HUDEP-2 (cell line): ENCODE data around the gene KRTAP16-1.
"Not testable (repeated sequence)": the region's sequence is repeated elsewhere in the genome, so short reads cannot be mapped to it uniquely, and the experiment has no call there.

ENCODE experiments used
- DNase-seq, 76 experiments: peaks; one replicate each; lab custom pipeline; 2025; ENCODE audit not compliant: unreplicated experiment in 76 of 76; lab: John Stamatoyannopoulos, UW

KRTAP16-1 gene

GRCh38 chr17:41308918-41309359 lies at the start of gene KRTAP16-1:
KRTAP16-1 (minus strand) TSS chr17:41309309; CDS start chr17:41309253, 56 bp downstream.
- no peak for DNase-seq

- DNase-seq = no peak
Measured at GRCh38 chr17:41354536-41354935, 45.4 kb upstream of the KRTAP16-1 start.

- DNase-seq = no peak
Measured at GRCh38 chr17:41352597-41353366, 43.7 kb upstream of the KRTAP16-1 start.

GRCh38 chr17:41351177-41351576 lies 42.1 kb upstream of the KRTAP16-1 start:
- DNase-seq = no peak

- DNase-seq = not testable (repeated sequence)
Measured at GRCh38 chr17:41350381-41350878, 41.3 kb upstream of the KRTAP16-1 start, which contains the start of gene KRT33A. KRT33A (minus strand) TSS chr17:41350828; CDS start chr17:41350767, 61 bp downstream.

GRCh38 chr17:41347869-41348760 lies 39.0 kb upstream of the KRTAP16-1 start:
- no peak for DNase-seq

GRCh38 chr17:41346421-41346820 lies 37.3 kb upstream of the KRTAP16-1 start:
- not testable (repeated sequence) for DNase-seq

GRCh38 chr17:41345992-41346391 lies 36.9 kb upstream of the KRTAP16-1 start:
- no peak for DNase-seq

GRCh38 chr17:41343029-41343428 lies 33.9 kb upstream of the KRTAP16-1 start:
- DNase-seq = no peak

- no peak for DNase-seq
Measured at GRCh38 chr17:41340934-41341861, 32.1 kb upstream of the KRTAP16-1 start.

- DNase-seq = no peak
Measured at GRCh38 chr17:41340494-41340893, 31.4 kb upstream of the KRTAP16-1 start.

- no peak for DNase-seq
Measured at GRCh38 chr17:41339571-41340172, 30.6 kb upstream of the KRTAP16-1 start.

- DNase-seq = no peak
Measured at GRCh38 chr17:41338961-41339485, 29.9 kb upstream of the KRTAP16-1 start.

- DNase-seq = no peak
Measured at GRCh38 chr17:41335747-41336146, 26.6 kb upstream of the KRTAP16-1 start.

GRCh38 chr17:41334385-41335305 lies 25.5 kb upstream of the KRTAP16-1 start:
- no peak for DNase-seq

- DNase-seq = no peak
Measured at GRCh38 chr17:41333836-41334235, 24.7 kb upstream of the KRTAP16-1 start.

- DNase-seq = no peak
Measured at GRCh38 chr17:41333098-41333497, 24.0 kb upstream of the KRTAP16-1 start.

- no peak for DNase-seq
Measured at GRCh38 chr17:41332239-41332638, 23.1 kb upstream of the KRTAP16-1 start.
